K562 (cell line): Measurements from ENCODE around the gene CHST1.

Experiments used
- FOXM1 ChIP-seq, 2 experiments: fragments of 450-650 bp in 1 of 2; sonication (generic) in 1 of 2; formaldehyde crosslinking in 1 of 2; IDR thresholded peaks; 2 replicates each; pipeline versions ENCODE4 v1.6.1 to v1.9.0; 2017 to 2022; ENCODE audit warnings: low read depth in 2 of 2, mild to moderate bottlenecking in 2 of 2, missing genetic modification reagents in 1 of 2, moderate library complexity in 1 of 2
- FOXP1 ChIP-seq: sonication (generic); formaldehyde crosslinking; IDR thresholded peaks from 2 replicates; pipeline ENCODE4 v1.8.0; 2022; ENCODE audit warnings: mild to moderate bottlenecking, missing genetic modification reagents
- GATAD2B ChIP-seq: fragments of 450-650 bp; IDR thresholded peaks from 2 replicates; pipeline ENCODE4 v1.6.1; 2017; ENCODE audit warnings: mild to moderate bottlenecking, borderline replicate concordance
- GTF2F1 ChIP-seq: IDR thresholded peaks from 2 replicates; pipeline ENCODE4 v1.6.1; 2011; ENCODE audit warnings: low read depth, low read length, improper control_type of control experiment
- JUND ChIP-seq, 2 experiments: IDR thresholded peaks; 2 replicates in 1 of 2; 3 replicates in 1 of 2; pipeline ENCODE4 v1.6.1; 2011; ENCODE audit warnings: borderline replicate concordance in 2 of 2, low read depth in 2 of 2, low read length in 2 of 2, improper control_type of control experiment in 1 of 2, missing biosample characterization in 1 of 2, missing genetic modification characterization in 1 of 2, missing genetic modification reagents in 1 of 2
- PCBP2 ChIP-seq: fragments of 200-400 bp; formaldehyde crosslinking; IDR thresholded peaks from 2 replicates; pipeline ENCODE4 v1.6.1; 2018; ENCODE audit warnings: low read length, low read depth, mild to moderate bottlenecking, moderate library complexity; ENCODE audit not compliant: poor library complexity, severe bottlenecking
- ZBTB8A ChIP-seq: fragments of 450-650 bp; IDR thresholded peaks from 2 replicates; pipeline ENCODE4 v1.6.1; 2018; ENCODE audit warnings: mild to moderate bottlenecking, moderate library complexity; ENCODE audit not compliant: partially characterized antibody
- ZNF224 ChIP-seq: sonication (generic); formaldehyde crosslinking; IDR thresholded peaks from 2 replicates; pipeline ENCODE4 v1.8.0; 2022; ENCODE audit warnings: mild to moderate bottlenecking, missing genetic modification reagents
- TF ChIP-seq, protein P1 (sequence below), 2 experiments: IDR thresholded peaks; 2 replicates each; pipeline ENCODE4 v1.6.1; 2012; ENCODE audit warnings: improper control_type of control experiment in 2 of 2, low read depth in 2 of 2, low read length in 2 of 2, borderline replicate concordance in 1 of 2
- TF ChIP-seq, protein P2 (sequence below): fragments of 450-650 bp; IDR thresholded peaks from 2 replicates; pipeline ENCODE4 v1.6.1; 2016
- TF ChIP-seq, protein P3 (sequence below): fragments of 450-650 bp; formaldehyde crosslinking; IDR thresholded peaks from 2 replicates; pipeline ENCODE4 v1.4.0; 2022; ENCODE audit warnings: missing genetic modification characterization
- TF ChIP-seq, protein P4 (sequence below): fragments of 450-650 bp; conservative IDR thresholded peaks from 2 replicates; pipeline ENCODE4 v1.6.1; 2016; ENCODE audit warnings: missing genetic modification characterization, low read depth, mild to moderate bottlenecking, control low read depth, missing compliant biosample characterization
- TF ChIP-seq, protein P5 (sequence below): IDR thresholded peaks from 3 replicates; pipeline ENCODE4 v1.6.1; 2011; ENCODE audit warnings: borderline replicate concordance, mild to moderate bottlenecking, moderate library complexity; ENCODE audit not compliant: insufficient read length; ENCODE audit errors: extremely low read depth
- TF ChIP-seq, protein P6 (sequence below): fragments of 250-450 bp; sonication (Bioruptor Pico); IDR thresholded peaks from 2 replicates; pipeline ENCODE4 v1.5.0; 2021; ENCODE audit warnings: mild to moderate bottlenecking, borderline replicate concordance

DNA sequence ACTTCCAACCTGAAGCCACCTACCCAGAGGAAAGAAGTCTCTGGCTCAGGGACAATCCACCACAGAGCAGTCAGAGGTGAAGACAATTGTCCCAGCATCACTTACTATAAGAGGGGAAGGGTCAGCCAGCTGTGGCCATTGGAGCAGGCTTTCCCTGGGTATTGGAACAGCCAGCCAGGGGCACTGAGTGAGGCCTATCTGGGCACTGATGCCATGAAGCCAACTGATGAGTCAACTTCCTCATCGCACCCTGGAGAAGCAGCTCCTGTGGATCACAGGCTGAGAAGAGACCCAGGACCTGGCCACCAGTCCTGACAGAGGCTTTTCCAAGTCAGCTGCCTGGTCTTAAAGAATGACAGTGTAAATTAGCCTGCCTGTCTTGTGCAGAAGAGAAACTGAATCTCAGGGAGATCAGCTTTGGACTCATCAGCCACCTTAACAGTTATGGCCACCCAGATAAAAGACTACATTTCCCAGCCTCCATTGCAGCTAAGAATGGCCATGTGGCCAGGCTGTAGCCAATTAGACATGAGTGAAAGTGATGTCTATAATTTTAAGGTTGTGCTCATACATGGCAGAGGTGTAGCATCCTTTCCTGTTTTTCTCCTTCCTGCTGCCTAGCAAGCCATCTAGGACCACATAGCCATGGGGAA, 19.0 kb downstream of the CHST1 start:
- no peak for TF ChIP-seq PCBP2
- TF ChIP-seq ZNF224 (CRISPR knock-in tag) = no peak
- TF ChIP-seq, protein P1, sequence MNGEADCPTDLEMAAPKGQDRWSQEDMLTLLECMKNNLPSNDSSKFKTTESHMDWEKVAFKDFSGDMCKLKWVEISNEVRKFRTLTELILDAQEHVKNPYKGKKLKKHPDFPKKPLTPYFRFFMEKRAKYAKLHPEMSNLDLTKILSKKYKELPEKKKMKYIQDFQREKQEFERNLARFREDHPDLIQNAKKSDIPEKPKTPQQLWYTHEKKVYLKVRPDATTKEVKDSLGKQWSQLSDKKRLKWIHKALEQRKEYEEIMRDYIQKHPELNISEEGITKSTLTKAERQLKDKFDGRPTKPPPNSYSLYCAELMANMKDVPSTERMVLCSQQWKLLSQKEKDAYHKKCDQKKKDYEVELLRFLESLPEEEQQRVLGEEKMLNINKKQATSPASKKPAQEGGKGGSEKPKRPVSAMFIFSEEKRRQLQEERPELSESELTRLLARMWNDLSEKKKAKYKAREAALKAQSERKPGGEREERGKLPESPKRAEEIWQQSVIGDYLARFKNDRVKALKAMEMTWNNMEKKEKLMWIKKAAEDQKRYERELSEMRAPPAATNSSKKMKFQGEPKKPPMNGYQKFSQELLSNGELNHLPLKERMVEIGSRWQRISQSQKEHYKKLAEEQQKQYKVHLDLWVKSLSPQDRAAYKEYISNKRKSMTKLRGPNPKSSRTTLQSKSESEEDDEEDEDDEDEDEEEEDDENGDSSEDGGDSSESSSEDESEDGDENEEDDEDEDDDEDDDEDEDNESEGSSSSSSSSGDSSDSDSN (IDR thresholded peaks at IDR 0.05; ENCODE audit: borderline replicate concordance in 1 of 2, low read depth in 2 of 2, low read length in 2 of 2) = no peak
- TF ChIP-seq ZBTB8A = no peak
- no peak for TF ChIP-seq FOXP1 (CRISPR knock-in tag)
- TF ChIP-seq, protein P2, sequence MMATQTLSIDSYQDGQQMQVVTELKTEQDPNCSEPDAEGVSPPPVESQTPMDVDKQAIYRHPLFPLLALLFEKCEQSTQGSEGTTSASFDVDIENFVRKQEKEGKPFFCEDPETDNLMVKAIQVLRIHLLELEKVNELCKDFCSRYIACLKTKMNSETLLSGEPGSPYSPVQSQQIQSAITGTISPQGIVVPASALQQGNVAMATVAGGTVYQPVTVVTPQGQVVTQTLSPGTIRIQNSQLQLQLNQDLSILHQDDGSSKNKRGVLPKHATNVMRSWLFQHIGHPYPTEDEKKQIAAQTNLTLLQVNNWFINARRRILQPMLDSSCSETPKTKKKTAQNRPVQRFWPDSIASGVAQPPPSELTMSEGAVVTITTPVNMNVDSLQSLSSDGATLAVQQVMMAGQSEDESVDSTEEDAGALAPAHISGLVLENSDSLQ = no peak
- TF ChIP-seq, protein P3, sequence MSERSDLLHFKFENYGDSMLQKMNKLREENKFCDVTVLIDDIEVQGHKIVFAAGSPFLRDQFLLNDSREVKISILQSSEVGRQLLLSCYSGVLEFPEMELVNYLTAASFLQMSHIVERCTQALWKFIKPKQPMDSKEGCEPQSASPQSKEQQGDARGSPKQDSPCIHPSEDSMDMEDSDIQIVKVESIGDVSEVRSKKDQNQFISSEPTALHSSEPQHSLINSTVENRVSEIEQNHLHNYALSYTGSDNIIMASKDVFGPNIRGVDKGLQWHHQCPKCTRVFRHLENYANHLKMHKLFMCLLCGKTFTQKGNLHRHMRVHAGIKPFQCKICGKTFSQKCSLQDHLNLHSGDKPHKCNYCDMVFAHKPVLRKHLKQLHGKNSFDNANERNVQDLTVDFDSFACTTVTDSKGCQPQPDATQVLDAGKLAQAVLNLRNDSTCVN (CRISPR knock-in tag) = no peak
- TF ChIP-seq JUND (IDR thresholded peaks at IDR 0.05; ENCODE audit: borderline replicate concordance, low read depth, low read length) = no peak
- no peak for TF ChIP-seq JUND (tag; IDR thresholded peaks at IDR 0.05; ENCODE audit: borderline replicate concordance, low read depth, low read length)
- TF ChIP-seq, protein P4, sequence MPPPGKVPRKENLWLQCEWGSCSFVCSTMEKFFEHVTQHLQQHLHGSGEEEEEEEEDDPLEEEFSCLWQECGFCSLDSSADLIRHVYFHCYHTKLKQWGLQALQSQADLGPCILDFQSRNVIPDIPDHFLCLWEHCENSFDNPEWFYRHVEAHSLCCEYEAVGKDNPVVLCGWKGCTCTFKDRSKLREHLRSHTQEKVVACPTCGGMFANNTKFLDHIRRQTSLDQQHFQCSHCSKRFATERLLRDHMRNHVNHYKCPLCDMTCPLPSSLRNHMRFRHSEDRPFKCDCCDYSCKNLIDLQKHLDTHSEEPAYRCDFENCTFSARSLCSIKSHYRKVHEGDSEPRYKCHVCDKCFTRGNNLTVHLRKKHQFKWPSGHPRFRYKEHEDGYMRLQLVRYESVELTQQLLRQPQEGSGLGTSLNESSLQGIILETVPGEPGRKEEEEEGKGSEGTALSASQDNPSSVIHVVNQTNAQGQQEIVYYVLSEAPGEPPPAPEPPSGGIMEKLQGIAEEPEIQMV (tag) = no peak
- TF ChIP-seq, protein P5, sequence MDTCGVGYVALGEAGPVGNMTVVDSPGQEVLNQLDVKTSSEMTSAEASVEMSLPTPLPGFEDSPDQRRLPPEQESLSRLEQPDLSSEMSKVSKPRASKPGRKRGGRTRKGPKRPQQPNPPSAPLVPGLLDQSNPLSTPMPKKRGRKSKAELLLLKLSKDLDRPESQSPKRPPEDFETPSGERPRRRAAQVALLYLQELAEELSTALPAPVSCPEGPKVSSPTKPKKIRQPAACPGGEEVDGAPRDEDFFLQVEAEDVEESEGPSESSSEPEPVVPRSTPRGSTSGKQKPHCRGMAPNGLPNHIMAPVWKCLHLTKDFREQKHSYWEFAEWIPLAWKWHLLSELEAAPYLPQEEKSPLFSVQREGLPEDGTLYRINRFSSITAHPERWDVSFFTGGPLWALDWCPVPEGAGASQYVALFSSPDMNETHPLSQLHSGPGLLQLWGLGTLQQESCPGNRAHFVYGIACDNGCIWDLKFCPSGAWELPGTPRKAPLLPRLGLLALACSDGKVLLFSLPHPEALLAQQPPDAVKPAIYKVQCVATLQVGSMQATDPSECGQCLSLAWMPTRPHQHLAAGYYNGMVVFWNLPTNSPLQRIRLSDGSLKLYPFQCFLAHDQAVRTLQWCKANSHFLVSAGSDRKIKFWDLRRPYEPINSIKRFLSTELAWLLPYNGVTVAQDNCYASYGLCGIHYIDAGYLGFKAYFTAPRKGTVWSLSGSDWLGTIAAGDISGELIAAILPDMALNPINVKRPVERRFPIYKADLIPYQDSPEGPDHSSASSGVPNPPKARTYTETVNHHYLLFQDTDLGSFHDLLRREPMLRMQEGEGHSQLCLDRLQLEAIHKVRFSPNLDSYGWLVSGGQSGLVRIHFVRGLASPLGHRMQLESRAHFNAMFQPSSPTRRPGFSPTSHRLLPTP = no peak
- no peak for TF ChIP-seq FOXM1 (IDR thresholded peaks at IDR 0.05; ENCODE audit: low read depth)
- TF ChIP-seq FOXM1 (CRISPR knock-in tag; IDR thresholded peaks at IDR 0.05; ENCODE audit: low read depth) = no peak
- TF ChIP-seq GATAD2B = no peak
- TF ChIP-seq, protein P6, sequence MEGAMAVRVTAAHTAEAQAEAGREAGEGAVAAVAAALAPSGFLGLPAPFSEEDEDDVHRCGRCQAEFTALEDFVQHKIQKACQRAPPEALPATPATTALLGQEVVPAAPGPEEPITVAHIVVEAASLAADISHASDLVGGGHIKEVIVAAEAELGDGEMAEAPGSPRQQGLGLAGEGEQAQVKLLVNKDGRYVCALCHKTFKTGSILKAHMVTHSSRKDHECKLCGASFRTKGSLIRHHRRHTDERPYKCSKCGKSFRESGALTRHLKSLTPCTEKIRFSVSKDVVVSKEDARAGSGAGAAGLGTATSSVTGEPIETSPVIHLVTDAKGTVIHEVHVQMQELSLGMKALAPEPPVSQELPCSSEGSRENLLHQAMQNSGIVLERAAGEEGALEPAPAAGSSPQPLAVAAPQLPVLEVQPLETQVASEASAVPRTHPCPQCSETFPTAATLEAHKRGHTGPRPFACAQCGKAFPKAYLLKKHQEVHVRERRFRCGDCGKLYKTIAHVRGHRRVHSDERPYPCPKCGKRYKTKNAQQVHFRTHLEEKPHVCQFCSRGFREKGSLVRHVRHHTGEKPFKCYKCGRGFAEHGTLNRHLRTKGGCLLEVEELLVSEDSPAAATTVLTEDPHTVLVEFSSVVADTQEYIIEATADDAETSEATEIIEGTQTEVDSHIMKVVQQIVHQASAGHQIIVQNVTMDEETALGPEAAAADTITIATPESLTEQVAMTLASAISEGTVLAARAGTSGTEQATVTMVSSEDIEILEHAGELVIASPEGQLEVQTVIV = no peak
- TF ChIP-seq GTF2F1 = no peak
